ENCODE data around the gene MAB21L4.

Gene MAB21L4

DNA sequence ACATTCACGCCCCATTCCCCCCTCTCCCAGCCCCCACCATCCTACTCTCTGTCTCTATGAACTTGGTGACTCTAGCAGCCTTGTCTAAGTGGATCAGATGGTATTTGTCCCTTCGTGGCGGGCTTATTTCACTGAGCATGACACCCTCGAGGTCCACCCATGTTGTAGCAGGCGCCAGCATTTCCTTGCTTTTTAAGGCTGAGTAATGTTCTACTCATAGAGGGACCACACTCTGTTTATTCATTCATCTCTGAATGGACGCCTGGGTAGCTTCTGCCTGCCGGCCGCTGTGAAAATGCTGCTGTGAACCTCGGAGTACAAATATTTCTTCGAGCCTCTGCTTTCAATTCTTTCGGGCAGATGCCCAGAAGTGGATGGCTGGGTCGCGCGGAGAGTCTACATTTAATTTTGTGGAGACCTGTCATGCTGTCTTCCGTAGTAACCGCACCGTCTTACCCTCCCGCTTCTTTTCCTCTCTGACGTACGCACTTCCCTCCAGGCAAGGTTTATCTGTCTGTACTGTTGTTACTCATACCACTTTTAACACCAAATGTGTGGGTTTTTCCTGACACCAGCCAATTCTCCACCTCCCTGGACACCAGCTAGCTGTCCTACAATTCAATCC is 15.8 kb upstream of the MAB21L4 start:
- DNase-seq: no peak

DNA sequence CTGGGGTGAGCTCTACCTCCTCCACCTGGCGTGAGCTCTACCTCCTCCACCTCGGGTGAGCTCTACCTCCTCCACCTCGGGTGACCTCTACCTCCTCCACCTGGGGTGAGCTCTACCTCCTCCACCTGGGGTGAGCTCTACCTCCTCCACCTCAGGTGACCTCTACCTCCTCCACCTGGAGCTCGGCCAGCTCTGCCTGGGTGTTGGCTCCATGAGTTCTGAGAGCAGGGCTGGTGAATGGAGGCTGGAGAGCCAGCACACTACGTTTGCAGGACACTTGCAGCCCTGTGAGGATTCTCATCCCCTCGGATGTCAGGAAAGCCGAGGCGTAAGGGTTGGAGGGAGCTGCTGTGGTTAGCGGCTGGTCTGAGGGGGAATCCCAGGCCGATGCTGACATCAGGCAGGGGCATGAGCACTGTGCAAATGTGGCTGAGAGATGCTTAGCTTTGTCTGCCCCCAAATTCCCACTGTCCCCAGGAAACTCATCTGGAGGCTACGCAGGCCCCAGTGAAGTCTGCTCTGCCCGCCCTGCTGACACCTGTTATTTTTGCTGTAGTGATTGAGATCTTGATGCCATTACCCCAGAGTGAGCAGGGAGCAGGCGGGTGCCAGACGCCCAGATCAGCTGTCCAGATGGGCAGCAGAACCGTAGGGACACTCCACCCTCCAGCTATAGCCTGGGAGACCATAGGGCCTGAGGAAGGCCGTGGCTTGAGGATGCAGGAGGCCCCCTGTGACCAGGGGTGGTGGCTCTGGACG is 13.4 kb upstream of the MAB21L4 start:
- DNase-seq: no peak

DNA sequence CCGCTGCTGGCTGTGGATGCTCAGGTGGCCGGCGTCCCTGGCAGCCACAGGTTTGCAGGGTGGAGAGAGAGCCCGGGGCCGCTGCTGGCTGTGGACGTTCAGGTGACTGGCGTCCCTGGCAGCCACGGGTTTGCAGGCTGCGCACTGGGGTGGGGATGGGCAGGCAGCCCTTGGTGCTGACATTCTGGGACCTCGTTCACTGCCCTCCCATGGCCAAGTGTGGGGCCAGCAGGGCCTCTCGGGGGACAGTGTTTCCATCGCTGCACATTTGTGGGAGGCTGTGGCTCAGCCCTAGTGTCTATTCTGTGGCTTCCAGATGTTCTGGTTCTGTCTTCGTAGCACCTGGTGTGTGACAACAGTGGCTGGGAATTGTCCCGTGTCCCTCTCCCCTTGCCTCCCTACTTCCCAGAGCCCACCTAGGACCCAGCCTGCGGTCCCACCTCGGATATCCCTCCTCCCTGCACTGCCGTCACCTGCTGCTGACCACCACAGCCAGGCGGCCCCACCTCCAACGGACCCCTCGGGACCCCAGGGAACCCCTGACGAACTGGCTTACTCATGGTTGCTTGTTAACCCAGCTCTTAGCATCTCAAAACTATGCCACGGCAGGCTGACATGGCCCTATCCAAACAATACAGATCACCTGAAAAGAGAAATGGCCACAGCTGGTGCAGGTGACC is 11.1 kb upstream of the MAB21L4 start:
- DNase-seq: no peak

DNA sequence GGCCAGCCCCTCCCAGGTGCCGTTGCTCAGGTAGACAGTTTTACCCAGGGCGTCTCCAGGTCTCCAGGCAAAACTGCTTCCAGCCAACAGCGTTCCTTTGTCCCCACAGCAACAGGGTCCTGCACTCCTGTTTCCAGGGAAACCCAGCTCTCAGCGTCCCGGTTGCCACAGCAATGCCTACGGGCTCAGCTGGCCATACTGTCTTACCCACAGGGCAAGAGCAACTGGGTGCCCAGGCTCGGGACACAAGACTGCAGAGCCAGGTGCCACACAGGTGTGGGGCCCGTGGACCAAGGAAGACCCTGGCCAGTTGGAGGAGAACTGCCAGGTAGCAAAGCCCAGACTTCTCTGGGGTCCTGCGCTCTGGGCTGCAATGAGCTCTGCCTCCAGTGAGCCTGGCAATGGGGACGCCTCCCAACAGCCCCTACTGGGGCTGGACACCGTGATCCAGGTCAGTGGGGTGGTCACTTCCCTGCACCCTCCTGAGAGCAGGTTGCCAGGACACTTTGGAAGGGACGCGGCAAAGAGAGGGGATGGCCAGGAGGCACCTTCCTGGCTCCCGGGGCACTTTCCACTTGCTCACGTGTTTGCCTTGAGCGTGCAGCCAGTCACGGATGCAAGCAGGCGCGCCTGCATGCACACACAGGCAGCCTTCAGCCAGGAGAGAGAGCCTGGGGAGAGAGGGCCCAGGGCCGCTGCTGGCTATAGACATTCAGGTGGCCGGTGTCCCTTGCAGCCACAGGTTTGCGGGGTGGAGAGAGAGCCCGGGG is 10.4 kb upstream of the MAB21L4 start, which contains the start of gene CROCC2:
Gene CROCC2 (plus strand): TSS at position 196 of the 770 bp plus-strand sequence. CDS start 178 bp downstream, at position 374.
- no peak for DNase-seq

DNA sequence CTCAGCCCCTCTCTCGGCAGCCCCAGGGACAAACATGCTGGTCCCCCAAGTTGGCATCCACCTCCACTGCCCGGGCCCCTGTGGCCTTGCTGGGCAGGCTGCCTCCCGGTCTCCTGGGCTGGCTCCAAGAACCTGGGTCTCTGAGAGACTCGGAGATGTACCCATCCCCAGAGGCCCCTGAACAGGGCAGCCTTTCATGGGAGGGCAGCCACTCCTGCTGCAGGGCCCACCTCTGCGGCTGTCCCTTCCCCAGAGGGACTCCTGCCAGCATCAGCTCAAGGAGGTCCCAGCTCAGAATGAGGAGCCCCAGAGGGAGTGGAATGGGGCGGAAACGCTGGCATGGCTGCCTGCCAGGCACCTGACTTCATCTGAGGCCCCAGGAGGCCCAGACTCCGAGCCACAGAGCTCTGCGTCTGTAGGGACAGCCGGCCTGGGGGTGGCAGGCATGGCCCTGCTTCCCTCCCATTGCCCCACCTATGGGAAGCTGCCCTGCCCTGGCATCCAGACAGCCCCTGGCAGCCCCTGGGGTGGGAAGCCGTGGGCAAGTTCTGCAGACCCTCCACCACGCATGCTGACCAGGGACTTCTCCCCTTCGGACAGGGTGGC is 9.3 kb upstream of the MAB21L4 start:
- DNase-seq: no peak

DNA sequence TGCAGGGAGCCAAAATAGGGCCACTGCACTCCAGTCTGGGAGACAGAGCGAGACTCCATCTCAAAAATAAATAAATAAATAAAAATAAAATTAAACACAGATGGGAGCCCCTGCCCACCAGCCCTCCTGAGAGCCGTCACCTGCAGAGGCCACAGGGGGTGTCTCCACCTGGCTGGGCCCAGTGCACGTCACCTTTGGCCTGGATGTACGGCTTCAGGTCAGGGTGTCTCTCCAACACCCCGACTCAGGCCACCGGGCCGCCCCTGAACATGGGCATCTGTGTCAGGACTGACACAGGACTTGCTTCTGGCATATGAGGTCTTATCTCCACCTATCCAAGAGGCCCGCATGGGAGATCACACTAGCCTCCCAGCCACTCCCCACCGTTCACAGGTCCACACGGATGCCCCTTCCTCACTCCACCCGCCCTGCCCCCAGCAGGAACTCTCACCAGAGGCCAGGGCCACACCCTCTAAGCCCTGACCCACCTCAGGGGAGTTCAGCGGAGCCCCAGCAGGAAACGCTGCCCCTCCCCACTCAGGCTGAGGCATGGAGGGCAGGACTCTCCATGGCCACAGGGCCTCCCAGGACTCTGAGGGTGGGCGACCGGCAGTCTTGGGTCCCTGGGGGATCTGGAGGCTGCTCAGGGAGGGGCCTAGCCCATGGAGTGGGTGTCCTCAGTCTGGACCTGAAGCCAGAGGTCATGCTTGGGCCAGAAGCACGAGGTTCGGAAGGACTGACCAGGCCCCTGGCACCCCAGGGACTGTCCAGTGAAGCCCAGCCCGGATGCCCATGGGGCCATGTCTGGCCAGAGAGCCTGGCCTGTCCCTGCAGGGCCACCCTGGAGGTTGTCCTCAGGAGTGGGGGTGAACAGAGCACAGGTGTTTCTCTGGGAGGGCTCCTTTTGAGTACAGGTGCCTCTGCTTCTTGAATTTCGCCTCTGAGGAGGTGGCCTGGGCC is 8.5 kb upstream of the MAB21L4 start:
- no peak for DNase-seq

DNA sequence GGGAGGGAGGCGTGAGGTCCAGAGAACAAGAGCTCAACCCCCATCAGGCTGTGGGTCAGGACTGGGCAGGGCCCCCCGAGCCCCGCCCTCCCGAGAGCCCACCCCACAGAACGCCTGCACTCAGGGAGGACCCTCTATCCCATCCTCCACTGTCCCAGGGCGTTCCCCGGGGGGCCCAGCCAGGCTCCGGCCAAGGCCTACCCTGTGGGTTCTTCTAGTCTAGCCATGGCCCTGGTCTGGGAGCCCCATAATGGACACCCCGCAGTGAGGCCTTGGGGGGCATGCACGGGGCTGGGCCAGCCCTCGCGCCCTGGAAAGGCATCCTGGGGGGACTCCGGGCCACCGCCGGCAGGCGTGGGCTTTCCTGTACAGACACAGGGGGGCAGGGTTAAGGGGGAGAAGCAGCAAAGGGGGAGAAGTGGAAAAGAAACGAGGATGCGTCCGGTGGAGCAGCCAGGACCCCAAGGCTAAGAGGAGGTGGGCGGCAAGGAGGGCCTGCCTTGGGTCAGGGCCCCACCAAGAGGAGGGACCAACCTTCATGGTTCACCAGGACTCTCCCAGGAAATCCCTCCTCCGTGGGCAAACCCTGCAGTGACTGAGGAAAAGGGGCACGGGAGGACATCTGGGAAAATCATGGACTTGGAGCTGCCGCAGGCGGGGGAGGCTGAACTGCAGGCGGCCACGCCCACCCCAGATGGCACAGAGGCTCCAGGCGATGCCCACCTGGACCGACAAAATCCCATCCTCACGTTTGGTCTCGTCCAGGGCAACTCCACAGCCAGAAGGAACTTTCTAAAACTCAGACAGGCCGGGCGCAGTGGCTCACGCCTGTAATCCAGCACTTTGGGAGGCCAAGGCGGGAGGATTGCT is 7.5 kb upstream of the MAB21L4 start:
- no peak for DNase-seq

DNA sequence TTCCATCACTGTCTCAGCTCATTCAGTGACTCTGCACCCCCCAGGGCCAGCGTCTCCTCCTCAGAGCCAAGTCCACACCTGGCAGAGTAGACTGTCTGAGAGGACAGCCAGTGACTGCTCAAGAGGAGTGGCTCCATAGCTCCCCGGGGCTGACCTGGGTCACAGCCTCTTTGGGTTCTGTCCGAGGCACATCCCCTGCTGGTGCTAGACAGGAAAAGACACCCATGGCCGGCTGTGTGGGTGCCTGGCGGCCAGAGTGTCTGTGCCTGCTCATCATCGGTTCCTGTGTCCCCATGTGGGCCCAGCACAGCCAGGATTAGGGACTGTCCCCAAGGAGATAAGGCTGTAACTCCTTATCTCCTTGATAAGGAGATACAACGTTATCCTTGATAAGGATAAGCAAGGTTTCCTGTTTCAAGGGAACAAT is 6.7 kb upstream of the MAB21L4 start:
- no peak for DNase-seq

DNA sequence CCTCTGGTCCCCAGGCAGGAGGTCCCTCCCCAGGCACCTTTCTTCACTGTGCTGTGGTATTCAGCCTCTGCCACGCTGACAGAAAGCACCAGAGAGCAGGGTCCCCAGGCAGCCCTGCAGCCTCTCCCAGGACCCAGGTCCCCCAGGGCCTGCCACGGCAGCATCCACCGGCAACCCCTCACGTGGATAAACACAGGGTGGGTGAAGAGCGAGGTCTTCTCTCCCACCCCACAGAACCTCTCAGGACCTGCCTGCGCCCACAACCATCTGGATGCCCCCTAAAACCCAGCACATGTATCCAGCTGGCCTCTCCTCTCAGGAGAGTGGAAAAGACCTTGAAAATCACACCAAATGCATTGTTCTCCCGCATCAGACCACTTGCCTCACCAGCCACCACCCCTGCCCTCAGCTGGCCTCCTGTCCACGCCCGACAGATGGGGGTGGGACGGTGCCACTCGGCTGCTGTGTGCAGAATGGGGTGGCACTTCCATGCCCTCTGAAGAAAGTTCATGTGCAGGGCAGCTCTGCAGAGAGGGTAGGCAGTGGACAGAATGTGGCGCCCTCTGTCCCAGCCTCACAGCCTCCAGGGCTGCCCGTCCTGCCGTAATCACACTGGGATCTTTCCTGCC is 6.1 kb upstream of the MAB21L4 start:
- no peak for DNase-seq

DNA sequence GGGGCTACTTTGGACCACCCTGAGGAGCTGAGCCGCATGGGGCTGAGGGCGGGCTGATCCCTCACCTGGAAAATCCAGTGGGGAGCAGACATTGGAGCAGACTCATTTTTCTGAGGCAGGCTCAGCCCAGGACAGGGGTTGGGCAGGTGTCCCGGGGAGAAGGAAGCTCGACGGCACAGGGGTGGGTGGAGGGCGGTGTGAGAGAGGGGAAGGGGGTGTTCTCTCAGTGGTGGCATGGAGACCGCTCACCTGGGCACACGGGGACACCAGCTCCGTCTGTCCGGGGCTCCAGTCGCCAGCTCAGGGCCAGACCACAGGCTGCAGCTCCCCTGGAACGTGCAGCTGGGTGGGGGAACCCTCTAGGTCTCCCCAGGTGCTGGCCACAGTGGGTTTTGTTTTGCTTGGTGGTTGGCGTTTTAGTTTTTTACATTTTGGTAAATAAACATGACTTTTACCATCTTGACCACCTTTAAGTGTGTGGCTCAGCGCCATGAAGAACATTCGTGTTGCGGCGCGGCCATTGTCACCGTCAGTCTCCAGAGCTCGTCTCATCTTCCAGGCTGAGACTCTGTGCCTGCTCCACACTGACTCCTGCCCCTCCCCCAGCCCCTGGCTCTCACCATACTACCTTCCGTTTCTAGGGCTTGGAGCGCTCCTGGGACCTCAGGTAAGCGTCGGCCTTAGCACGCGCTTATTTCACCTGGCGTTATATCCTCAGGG is 4.3 kb upstream of the MAB21L4 start:
- DNase-seq: no peak

DNA sequence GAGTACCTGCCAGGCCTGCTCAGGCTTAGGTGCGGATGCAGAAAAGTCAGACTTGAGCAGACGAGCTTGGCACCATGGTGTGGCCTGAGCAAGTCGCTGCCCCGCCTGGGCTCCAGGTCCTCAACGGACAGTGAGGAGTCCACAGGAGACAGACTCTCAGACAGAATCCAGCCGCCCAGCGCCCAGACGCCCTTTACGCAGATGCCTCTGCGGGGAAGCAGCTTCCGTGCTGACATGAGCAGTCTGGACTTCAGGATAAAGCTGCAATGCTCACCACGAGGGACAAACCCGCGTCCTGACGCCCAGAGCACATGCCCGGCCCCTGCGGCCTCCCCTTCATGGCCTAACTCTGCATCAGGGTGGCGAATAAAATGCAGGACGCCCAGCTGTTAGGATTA is 3.5 kb upstream of the MAB21L4 start:
- DNase-seq: no peak

DNA sequence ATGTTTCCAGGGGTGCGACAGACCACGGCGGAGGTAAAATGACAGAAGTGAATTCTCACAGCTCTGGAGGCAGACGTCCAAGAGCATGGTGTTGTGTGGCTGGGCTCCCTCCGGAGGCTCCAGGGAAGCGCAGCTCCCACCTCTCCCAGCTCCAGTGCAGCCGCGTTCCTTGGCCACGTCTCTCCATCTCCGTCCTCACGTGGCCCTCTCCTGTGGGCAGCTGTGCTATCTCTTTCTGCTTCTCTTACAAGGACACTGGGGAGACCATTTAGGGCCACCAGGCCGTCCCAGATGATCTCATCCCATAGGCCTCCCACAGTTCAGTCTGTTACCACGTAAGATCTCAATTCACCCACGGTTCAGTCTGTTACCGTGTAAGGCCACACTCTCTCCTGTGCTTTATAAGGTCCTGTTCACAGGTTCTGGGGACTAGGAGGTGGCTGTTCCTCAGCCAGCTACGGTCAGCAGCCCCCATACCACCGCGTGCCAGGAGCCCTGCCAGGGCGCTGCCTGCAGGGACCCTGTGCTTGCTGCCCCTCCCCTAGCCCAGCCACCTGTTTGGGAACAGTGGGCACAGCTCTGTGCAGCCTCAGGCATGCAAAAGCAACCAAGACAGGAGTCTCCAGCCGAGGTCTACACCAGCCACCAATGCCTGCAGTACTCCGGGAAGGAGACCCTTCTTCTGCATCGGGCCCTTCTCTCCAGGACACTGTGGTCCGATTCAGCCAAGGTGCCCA is 2.9 kb upstream of the MAB21L4 start:
- DNase-seq: no peak

DNA sequence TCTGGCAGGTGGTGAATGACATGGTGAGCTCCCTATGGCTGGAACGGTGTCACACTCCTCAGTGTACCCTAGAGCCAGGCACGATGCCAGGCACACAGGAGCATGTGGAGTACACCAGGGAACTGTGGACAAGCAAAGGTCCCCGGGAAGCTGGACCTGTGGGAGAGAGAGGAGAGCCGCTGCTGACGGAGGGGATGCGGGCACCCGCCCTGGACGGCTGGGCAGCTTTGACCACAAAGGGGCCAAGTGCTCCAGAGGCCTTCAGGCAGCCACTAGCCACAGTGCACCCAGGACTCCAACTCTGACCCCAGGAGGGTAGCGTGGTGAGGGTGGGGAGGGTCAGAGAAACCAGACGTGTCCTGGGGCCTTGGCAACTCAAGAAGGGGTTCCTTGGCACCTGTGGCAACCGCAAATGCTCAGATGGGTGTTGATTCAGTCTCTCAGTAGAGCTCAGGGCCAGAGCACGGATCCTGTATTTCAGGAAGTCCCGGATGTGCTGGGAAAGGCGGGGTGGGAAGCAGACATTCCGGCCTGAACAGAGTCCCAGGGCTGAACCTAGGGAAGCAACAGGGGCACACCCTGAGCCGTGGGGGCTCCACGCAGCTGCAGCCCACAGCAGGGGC is 2.3 kb upstream of the MAB21L4 start:
- no peak for DNase-seq

DNA sequence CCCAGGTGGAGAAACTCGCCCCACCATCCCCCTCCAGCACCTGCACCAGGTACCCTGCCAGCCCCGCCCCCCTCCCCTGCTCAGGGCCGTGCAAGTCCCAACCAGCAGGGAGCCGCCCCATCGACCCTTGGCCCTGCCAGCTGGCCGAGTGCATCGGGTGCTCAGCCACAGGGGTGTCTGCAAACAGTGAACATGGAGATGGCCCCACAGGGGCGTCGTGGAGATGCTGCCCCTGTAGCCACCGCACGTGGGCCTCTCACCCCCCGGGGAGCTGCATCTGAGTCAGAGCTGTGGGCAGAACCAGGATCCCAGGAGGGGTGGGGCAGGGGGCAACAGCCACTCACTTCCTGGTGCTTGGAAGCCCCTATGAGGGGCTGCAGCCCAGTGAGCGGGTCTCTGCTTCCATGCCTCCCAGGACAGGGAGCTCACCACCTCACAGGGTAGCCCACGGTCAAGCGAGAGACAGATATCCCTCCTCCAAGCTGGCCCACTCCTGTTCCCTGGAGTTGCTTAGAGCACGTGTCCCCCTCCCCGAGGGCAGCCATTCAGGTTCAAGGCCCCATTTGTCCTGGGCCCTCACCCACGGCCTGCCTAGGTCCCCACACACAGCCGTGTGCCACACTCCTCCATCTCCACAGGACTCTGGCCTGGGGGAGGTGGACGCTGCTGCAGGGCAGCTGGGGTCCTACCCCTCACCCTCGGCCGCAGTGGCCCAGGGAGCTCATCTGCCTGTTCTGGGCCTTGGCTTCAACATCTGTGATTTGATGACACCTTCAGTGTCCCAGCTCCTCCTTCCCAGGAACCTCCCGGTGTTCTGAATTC is 1.1 kb upstream of the MAB21L4 start:
- DNase-seq: no peak

DNA sequence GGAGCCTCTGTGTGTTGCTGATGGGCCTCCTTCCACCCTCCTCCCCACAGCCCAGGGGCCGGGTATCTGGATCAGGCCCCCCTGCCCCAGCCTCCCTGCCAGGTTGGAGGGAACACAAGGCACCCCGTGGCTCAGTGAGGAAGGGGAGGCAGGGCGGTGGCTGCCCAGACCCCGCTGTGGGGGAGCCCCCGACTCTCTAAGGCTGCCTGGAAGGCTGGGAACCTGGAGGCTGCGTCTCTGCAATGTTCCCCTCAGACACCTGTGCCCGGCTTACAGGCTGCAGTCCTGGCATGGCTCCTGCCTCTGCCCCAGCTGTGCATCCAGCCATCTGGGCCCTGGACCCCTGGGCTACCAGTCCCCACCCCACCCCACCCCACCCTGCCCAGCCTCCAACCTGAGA is 438 bp upstream of the MAB21L4 start:
- DNase-seq: no peak

DNA sequence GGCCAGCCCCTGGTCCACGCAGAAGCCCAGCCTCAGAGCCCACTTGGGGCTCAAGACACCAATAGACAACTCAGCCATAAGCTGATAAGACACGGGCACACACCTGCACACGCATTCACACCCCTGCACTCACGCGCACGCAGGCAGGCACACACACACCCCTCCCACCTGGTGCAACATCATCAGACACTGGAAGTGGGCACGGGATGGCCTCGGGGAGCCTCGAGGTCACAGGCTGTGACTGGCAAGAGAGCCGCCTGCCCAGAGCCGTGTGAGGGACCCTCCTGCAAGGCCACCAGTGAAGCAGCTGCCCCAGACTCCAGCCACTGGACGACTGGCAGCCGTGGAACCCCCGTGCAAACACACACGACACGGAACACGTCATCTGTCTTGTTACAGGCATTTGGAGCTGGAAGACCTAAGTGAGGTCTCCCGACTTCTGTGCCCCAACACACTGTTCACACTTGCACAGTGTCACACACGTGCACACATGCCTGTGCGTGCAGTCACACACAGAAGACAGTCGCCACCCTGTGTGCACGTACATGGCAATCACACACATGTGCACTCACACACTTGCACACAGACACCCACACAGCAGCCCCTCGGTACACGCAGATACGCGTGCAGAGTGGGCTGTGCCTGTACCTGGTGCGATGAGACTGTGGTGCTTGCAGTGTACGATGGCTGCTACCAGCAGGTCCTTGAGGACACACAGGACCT is 959 bp downstream of the MAB21L4 start:
- no peak for DNase-seq

DNA sequence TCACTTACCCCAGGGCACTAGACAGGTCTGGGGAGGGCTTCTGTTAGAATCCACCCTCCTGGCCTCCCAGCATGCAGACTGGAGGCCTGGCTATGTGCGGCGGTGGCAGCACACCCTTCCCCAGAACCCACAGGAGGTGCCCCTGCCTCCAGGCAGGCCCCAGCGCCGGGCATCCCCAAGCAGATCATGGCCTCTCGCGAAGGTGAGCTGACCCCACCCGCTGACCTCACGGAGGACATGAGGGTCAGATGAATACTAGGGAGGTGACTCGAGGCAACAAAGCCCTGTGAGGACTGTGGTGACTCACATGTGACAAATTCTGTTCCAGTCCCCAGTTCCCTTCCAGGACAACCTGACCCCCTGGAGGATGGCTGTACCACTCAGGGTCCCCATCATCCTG is 1.9 kb downstream of the MAB21L4 start:
- DNase-seq: no peak
